SK-N-SH (cell line): ENCODE measurements around the gene SPACDR. TPM values are rescaled to one million over a fixed set of nuclear protein-coding genes. Genes with fewer than 3 reads are reported as not detected.
A peak's percentile ranks its signal among the peaks of the same experiment; 100 is the strongest.

Experiments
- CHD2 ChIP-seq: fragments of 150-350 bp; IDR thresholded peaks from 2 replicates; pipeline ENCODE4 v1.6.1; 2018; ENCODE audit warnings: low read length; ENCODE audit not compliant: partially characterized antibody
- CTCF ChIP-seq: fragments of 200-600 bp; sonication (generic); IDR thresholded peaks from 2 replicates; pipeline ENCODE4 v1.6.1; 2017; ENCODE audit warnings: antibody characterized with exemption, mild to moderate bottlenecking, moderate library complexity
- EP300 ChIP-seq, 2 experiments: IDR thresholded peaks; 2 replicates each; pipeline versions ENCODE4 v1.4.0 to v1.6.1; 2012; ENCODE audit warnings: borderline replicate concordance in 1 of 2, low read depth in 1 of 2, low read length in 1 of 2
- EZH2phosphoT487 ChIP-seq: fragments of 200-600 bp; sonication (generic); IDR thresholded peaks from 2 replicates; pipeline ENCODE4 v1.6.1; 2017; ENCODE audit warnings: low read depth, mixed run types, mild to moderate bottlenecking, antibody characterized with exemption, moderate library complexity, borderline replicate concordance
- FOSL2 ChIP-seq: IDR thresholded peaks from 2 replicates; pipeline ENCODE4 v1.4.0; 2012; ENCODE audit warnings: low read depth, mild to moderate bottlenecking, moderate library complexity, borderline replicate concordance
- FOXJ3 ChIP-seq: sonication (generic); formaldehyde crosslinking; IDR thresholded peaks from 2 replicates; pipeline ENCODE4 v1.5.1; 2020; ENCODE audit warnings: mild to moderate bottlenecking, missing genetic modification reagents
- FOXM1 ChIP-seq: IDR thresholded peaks from 2 replicates; pipeline ENCODE4 v1.4.0; 2012; ENCODE audit warnings: low read depth, mild to moderate bottlenecking
- GABPA ChIP-seq: IDR thresholded peaks from 2 replicates; pipeline ENCODE4 v1.4.0; 2012; ENCODE audit warnings: low read depth, mild to moderate bottlenecking
- IRF3 ChIP-seq: fragments of 150-350 bp; IDR thresholded peaks from 2 replicates; pipeline ENCODE4 v1.6.1; 2016; ENCODE audit warnings: mild to moderate bottlenecking, low read depth, low read length
- JUND ChIP-seq: IDR thresholded peaks from 2 replicates; pipeline ENCODE4 v1.4.0; 2012
- MEF2A ChIP-seq: IDR thresholded peaks from 2 replicates; pipeline ENCODE4 v1.4.0; 2012; ENCODE audit warnings: low read depth, borderline replicate concordance
- MXI1 ChIP-seq: IDR thresholded peaks from 2 replicates; pipeline ENCODE4 v1.6.1; 2012; ENCODE audit warnings: mild to moderate bottlenecking, low read depth, low read length, improper control_type of control experiment
- NRF1 ChIP-seq: IDR thresholded peaks from 2 replicates; pipeline ENCODE4 v1.6.1; 2012; ENCODE audit warnings: low read depth, mild to moderate bottlenecking, low read length
- PBX3 ChIP-seq: IDR thresholded peaks from 2 replicates; pipeline ENCODE4; 2012
- POLR2AphosphoS5 ChIP-seq: IDR thresholded peaks from 2 replicates; pipeline ENCODE4 v1.6.1; 2012; ENCODE audit warnings: low read depth, low read length
- RCOR1 ChIP-seq: fragments of 150-350 bp; IDR thresholded peaks from 2 replicates; pipeline ENCODE4 v1.6.1; 2017; ENCODE audit warnings: antibody characterized with exemption, low read length
- RXRA ChIP-seq: IDR thresholded peaks from 2 replicates; pipeline ENCODE4 v1.4.0; 2012; ENCODE audit warnings: low read depth, mild to moderate bottlenecking, borderline replicate concordance
- SIN3A ChIP-seq: IDR thresholded peaks from 2 replicates; pipeline ENCODE4 v1.6.1; 2012; ENCODE audit warnings: low read depth, mild to moderate bottlenecking, low read length, moderate library complexity, borderline replicate concordance
- SMC3 ChIP-seq: IDR thresholded peaks from 2 replicates; pipeline ENCODE4 v1.6.1; 2012; ENCODE audit warnings: low read depth, low read length, improper control_type of control experiment
- TAF1 ChIP-seq: IDR thresholded peaks from 2 replicates; pipeline ENCODE4 v1.6.1; 2012; ENCODE audit warnings: low read depth, mild to moderate bottlenecking, low read length, moderate library complexity, borderline replicate concordance
- USF1 ChIP-seq: IDR thresholded peaks from 2 replicates; pipeline ENCODE4 v1.4.0; 2012; ENCODE audit warnings: low read depth, borderline replicate concordance
- USF2 ChIP-seq: fragments of 150-350 bp; IDR thresholded peaks from 2 replicates; pipeline ENCODE4 v1.6.1; 2017; ENCODE audit warnings: antibody characterized with exemption, low read length, low read depth, borderline replicate concordance
- YY1 ChIP-seq: IDR thresholded peaks from 2 replicates; pipeline ENCODE4 v1.4.0; 2012; ENCODE audit warnings: low read depth, mild to moderate bottlenecking
- polyA plus RNA-seq, 3 experiments: library from polyadenylated mRNA; depleted of rRNA; stranded (reverse); fragments of >200 nt; gene quantifications; 2 replicates each; pipeline ENCODE4 v1.2.3, GENCODE V29; 2012

SPACDR gene
- polyA plus RNA-seq, 1 of the 3 experiments (the other 2 are of a cell fraction): 1.5 TPM

GRCh38 chr7:100428967-100429636 is 35.0 kb downstream of the SPACDR start (continued):
- TF ChIP-seq PBX3: no peak
- TF ChIP-seq FOXM1: no peak
- no peak for TF ChIP-seq MEF2A
- no peak; the same call in 1 of the 2 replicates for TF ChIP-seq YY1
- peak; percentile 90 for TF ChIP-seq TAF1
- no peak for TF ChIP-seq RXRA
- TF ChIP-seq CHD2: peak; percentile 69
- 0 out of 2 replicates have a peak, but pooled peaks have one; percentile 6 for TF ChIP-seq CTCF
- no peak for TF ChIP-seq EZH2phosphoT487
- TF ChIP-seq GABPA: peak; percentile 68
- 0 out of 2 replicates have a peak, but pooled peaks have one; percentile 9 for TF ChIP-seq SIN3A
- 0 out of 2 replicates have a peak, but pooled peaks have one; percentile 3 for TF ChIP-seq JUND
- peak; percentile 93 for TF ChIP-seq NRF1
- TF ChIP-seq FOSL2: no peak; the same call in 1 of the 2 replicates
- TF ChIP-seq MXI1: peak; percentile 92
- peak; percentile 82 for TF ChIP-seq USF2
- TF ChIP-seq SMC3: no peak
- TF ChIP-seq IRF3: no peak
- peak; percentile 98 for TF ChIP-seq POLR2AphosphoS5
- TF ChIP-seq USF1: peak; percentile 89
- TF ChIP-seq FOXJ3: no peak; the same call in 1 of the 2 replicates
- peak in 1 of 2 experiments; percentile 61; a peak in 1 of 4 replicates for TF ChIP-seq EP300 (IDR thresholded peaks at IDR 0.05; ENCODE audit: borderline replicate concordance in 1 of 2, low read depth in 1 of 2, low read length in 1 of 2)
- no peak; the same call in 1 of the 2 replicates for TF ChIP-seq RCOR1
